Fibroblast of skin of left quadriceps (primary cell): Measurements from ENCODE around the gene MACROD2.
"Not testable (repeated sequence)": the region's sequence is repeated elsewhere in the genome, so short reads cannot be mapped to it uniquely, and the experiment has no call there.

ENCODE experiments used
- DNase-seq, 2 experiments: peaks; one replicate each; pipeline ENCODE4 v3.0.0-alpha.2; 2013; ENCODE audit warnings: low read depth in 2 of 2

The MACROD2 gene

DNA sequence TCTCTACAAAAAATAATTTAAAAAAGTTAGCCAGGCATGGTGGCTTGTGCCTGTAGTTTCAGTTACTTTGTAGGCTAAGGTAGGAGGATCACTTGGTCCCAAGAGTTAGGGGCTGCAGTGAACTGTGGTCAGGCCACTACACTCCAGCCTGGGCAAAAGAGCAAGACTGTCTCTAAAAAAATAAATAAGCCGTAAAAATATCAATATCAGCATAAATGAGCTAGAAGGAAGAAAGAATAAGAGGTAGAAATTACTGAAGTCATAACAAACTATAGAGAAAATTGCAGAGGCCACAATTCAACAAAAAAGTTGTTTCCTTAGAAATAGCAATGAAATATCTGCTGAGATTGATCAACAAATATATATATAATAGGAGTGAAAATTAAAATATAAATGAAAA is 1169.4 kb downstream of the MACROD2 start:
- no peak for DNase-seq

DNA sequence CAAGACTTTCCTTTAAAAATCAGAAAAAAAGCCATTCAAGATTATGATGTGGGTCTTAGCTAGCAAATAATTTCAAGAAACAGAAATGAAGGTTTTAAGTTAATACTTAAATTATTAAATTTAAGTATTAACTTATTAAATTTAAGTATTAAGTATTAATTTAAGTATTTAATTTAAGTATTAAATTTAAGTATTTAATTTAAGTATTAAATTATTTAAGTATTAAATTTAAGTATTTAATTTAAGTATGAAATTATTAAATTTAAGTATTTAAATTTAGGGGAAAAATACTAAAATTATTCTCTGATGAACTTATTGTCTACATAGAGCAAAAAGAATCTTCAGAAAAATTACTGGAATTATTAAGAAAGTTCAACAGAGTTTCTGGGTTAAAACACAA is 1171.4 kb downstream of the MACROD2 start:
- DNase-seq: no peak

DNA sequence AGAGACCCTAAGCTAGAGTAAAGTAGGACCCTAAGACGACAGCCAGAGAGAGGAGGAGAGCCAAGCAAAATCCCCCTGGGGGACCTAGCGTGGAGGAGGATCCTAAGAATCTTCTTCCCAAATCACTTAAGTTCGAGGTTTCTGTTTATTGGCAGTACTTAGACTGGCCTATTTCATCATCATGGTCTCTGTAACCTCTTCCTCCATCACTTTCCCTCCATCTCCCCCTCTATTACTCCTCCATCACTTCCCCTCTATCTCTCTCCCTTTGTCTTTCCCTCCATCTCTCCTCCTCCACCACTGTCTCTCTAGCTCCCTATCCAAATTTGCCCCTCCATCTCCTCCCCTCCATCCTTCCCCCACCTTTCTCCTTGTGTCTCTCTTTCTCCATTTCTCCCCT is 1175.7 kb downstream of the MACROD2 start:
- DNase-seq: no peak

DNA sequence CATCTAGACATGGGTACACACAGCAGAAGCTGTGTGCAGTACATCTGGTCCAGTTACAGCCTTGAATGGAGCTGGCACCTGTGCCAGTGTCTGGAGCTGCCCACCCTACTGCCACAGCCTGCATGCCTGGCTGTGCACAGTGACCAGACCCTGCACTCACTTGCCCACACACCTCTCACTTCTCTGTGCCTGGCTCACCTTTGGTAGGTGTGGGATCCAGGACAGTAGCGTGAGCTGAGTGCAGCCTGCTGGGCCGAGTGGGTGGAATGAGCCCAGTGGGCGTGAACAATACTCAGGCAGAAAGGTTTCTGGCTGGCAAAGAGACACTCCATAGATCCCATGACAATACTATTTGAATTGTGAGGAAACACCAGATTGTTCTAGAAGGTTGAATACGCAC is 1181.6 kb downstream of the MACROD2 start:
- no peak for DNase-seq

DNA sequence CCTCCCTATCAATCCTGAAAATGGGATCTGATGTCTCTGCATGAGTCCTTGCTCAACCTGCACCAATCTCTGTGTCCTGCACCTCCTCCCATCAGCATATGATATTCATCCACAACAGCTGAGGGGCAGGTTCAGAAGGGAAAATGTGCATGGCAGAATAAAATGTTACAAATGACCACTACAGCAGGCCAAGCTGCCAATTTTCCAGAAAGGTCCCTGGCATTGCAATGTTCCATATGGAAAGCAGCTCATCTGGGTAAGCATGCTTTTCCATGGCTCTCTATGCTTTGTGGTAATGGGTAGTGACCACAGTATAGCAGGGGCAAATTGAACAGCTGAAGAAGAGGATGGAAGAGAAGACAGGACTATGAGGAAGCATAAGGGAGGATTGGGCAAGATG is 1183.3 kb downstream of the MACROD2 start:
- no peak for DNase-seq

DNA sequence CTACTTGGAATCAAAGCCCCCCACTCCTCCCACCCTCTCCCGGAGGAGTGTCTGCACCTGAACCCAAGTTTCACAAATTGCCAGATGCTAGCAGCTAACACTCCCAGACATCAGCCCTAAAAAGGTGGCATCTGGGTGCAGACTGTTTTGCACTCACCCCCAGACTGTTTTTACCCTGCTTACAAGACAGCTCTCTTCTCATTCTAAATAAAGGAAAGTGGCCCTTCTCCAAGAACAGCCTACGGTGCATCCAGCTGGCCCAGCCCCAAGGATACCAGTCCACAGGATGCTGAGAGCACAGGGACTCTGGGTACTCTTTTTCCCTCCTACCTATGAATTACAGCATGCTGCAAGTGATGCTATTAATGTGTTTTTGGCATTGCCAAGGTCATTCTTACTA is 1184.1 kb downstream of the MACROD2 start:
- no peak for DNase-seq

DNA sequence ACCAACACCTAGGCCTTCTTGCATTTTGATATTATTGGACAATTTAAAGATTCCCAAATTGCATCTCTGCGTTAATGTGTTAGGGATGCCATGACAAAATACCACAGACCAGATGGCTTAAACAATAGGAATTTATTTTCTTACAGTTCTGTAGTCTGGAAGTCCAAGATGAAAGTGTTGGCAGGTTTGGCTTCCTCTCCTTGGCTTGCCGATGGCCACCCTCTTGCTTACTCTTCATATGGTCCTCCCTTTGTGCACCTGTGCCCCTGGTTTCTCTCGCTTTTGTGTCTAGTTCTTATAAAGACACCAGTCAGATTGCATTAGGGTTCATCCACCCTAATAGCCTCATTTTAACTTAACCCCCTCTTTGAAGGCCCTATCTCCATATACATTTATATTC is 1184.5 kb downstream of the MACROD2 start:
- DNase-seq: no peak

DNA sequence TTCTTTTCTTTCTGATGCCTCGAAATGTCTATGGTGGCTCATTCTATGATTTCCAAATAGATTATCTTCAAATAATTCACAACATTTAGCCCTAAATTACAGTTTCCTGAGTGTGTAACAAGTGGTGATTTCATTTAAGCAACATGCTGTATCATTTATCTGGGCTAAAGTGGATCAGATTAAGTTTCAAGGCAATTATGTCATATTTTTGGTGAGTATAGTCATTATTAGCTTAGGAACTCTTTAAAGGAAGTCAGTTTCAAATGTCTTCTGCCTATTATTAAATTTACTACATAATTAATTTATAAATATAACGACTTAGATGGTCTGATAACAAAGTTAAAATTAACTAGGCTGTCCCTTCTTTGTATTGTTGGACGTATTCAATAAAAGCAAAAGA is 1190.0 kb downstream of the MACROD2 start:
- no peak for DNase-seq

DNA sequence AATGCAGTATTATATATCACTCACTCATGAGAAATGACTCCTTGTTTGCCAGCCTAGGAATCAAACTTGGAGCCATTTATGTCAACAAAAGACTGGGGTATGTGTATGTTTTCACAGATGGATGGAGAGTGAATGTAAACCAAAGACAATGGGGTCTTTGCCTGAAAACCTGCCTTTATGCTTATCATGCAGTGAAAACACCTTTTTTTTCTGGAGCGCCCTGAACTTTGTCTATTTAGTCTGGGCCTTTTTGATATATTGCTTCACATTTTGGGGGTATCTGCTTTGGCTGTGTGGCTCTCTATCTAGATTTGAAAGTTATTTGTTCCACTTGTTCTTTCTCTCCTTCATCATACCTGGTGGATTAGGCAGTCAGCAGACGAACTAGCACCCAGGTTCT is 1190.6 kb downstream of the MACROD2 start:
- no peak for DNase-seq

DNA sequence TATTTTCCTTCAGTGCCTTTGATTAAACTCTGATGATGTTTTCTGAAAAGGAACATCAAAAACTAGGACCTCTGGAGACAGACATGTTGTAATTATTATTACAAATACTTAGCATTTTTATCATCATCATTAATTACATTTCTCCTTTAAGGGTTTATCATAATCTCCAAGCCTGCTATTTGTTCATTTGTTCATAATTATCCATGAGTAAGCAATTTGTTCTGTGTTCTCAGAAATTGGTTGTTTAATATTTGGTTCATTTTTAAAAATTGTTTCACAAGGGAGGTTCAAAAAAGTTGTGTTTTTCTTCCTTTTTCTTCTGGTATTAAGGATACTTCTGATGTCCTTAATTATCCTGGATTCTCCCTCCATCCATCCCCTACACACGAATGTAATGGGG is 1192.3 kb downstream of the MACROD2 start:
- DNase-seq: no peak

DNA sequence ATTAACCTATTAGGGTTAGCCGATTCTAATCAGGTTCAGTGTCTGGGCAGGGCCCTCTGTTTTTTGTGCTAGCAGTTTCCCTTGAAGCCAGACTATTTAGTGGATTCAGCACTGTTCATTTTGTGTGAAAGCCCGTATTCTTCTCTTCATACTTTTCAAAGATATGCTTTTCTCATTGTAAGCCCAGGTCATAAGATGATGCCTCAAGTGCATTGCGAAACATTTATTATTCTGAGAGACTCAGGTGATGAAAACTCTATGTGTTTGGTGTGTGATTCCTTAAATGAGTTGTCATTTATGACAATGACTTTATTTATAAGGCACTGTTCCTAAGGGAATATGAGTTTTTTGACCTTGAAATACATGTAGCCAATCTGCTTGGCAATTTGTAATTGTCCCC is 1193.1 kb downstream of the MACROD2 start:
- no peak for DNase-seq

DNA sequence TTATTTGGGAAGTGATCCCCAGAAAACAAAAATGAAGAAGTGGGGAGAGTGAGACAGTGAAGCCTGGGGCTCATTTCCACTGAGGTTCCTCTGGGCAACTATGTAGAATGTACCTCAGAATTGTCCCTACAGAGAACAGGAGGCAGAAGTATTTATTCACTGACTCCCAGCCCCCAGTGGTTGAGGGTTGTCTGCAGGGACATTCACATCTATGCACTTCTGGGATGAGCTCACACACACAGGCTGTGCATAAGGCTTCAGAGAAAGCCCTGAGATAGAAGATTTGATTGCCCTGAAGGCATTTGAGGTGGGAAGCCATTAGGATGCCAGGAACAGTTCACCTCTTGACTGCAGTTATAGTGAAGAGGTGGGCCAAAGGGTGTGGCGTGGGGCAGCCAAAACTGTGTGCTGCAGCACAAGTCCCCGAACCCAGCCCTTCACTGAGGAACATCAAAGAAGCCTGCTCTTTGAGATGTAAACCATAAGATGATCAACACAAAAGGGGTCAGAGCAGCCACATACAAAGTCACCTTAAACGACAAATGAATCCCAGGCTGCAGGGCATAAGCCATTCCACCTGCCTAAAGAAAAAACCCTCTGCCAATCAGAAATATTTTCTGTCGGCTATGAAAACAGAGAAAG is 1195.9 kb downstream of the MACROD2 start:
- DNase-seq: no peak

DNA sequence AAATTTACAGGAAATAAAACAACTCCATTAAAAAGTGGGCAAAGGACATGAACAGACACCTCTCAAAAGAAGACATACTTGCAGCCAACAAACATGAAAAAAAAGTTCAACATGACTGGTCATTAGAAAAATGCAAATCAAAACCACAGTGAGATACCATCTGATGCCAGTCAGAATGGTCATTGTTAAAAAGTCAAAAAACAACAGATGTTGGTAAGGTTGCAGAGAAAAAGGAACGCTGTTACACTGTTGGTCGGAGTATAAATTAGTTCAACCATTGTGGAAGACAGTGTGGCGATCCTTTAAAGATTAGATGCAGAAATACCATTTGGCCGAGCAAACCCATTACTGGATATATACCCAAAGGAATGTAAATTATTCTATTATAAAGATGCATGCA is 1200.1 kb downstream of the MACROD2 start:
- DNase-seq: no peak

DNA sequence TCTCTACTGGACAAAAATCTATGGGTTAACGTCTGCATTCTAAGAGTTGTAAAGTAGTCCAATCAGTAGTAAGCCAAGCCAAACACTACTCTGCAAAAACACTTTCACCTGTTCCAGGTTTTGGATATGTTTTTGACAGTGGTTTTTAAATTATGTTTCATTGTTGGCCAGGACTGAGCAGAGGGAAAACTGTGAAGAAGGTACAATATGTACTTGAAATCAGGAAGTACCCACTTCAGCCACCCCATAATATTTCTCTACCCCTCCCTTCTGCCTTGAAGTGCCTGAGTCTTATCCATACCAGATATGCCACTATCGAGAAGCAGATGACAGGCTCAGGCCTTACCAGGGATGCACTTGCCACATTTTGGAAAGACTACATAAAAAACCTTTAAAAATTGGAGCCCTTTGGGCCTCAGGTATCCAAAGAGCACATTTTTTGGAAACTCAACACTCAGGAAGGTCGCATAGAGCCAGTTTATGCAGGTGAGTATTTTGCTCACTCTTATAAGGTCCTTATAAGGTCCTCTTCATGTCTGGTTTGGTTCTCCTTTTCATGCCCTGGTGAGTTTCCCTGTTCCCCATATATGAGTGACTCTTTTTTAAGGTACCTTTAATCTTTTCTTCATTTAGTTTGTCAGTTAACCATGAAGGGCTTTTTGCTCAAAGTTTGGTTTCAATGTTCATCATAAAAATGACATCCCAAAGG is 1201.4 kb downstream of the MACROD2 start:
- DNase-seq: no peak

DNA sequence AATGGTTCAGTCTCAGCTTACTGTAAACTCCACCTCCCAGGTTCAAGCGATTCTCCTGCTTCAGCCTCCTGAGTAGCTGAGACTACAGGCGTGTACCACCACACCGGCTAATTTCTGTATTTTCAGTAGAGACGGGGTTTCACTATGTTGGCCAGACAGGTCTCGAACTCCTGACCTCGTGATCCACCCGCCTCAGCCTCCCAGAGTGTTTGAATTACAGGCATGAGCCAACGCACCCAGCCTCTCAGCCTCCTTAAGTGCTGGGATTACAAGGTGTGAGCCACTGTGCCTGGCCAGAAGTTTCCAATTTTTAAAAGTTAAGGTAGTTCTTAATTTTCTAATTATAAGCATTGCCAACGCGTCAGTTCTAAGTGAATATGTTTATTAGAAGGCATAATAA is 1202.7 kb downstream of the MACROD2 start:
- DNase-seq: not testable (repeated sequence)

DNA sequence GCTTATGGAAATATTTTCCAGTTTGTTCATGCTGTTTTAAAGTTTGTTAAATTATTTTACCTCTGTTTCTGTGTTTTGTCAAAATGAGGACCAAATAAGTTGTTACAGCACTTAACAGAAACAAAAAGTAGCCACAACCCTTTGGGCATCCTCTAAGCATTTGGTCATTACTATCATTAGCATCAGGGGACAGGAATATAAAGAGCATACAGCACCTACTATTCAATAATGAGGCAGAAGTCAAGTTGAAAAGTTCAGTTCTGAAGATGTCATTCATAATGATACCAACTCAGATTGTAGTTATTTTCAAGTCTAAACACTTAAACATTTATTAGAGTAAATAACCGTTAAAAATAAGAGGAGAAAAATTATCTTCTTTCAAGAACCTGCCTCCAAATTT is 1204.4 kb downstream of the MACROD2 start:
- DNase-seq: no peak

DNA sequence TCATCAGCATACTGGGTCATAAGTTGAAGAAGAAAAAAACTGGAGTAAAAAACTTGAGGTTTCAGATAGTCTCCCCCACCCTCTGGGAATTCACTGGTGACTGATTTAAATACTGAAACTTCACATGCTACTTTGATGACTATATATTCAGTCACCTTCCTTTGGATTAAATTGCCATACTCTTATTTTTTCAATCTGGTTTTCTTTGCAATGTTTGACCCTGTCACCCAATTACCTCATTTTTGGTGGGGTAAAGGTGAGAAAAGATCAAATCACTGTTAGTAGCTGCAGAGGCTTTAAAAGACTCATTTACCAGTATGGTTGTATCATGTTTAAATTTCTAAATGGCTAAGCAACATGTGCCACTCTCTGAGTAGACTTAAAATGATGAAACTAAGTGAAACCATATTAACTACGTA is 1204.8 kb downstream of the MACROD2 start:
- DNase-seq: peak; percentile 12 to 18

DNA sequence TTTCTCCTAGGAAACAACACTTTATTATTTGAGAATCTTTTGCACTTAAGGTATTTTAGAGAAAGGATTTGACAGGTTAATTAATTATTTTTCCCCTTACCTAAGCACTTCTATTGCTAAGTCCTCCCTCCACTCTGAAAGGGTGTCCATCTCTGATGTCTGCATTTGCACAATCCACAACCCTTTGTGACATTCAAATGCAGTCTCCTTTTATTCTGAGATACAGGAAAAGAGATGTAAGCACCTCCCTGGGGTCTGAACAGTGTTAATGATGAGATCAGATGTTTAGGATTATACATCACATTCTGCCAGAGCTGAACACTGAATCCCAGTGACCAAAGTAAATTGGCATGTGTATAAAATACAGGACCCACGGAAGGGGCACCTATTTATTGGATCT is 1206.3 kb downstream of the MACROD2 start:
- DNase-seq: no peak

DNA sequence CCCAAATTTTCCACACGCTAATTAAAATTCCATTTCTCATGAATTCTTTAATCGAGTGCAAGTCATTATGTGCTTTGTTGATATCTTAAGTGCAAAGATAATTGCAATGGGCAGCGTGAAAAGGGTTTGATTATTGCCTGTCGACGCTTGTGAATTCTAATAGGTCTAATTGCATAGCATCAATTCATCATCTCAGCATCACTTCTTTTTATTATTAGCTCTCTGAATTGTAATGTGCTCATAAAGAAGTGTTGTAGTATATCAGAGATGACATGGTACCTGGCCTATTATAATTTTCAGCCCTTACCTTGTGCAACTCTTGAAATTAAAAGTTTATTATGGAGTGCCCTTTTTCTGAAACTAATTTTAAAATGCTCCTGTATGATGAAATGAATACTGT is 1208.9 kb downstream of the MACROD2 start:
- no peak for DNase-seq

DNA sequence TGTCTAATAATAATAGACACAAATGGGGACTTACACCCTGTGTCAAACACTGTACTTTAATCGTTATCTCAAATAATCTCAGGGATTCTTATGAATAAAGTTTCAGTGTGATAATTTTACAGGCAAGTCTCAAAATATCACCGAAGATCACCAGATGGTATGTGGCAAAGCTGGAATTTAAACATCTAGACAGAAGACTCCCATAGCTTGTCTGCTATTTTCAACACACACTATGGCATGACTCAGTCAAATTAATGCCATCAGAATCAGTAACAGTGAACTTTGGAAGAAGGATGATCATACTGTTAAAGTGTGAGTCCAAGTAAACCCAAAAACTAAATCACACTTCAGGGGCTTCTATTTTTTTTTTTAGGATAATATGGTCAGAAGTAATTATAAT is 1209.7 kb downstream of the MACROD2 start:
- peak in 1 of 2 experiments; percentile 11 for DNase-seq

DNA sequence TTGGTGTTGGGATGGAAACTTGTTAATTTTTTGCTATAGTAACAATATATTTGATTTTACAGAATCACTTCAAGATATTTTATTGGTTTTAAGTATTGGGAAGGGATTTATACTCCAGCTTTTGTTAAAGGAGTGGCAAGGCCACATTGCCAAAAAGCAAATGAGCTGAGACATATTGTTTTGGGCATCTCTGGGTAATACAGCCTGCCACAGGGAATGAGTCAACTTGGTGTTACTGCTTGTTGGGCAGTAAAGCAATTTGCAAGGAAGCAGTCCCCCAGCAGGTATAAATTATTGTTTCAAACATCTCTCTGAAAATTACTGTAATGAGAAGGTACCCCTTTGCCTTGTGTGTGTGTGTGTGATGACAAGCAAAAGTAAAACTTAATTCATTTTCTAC is 1210.4 kb downstream of the MACROD2 start:
- DNase-seq: no peak

DNA sequence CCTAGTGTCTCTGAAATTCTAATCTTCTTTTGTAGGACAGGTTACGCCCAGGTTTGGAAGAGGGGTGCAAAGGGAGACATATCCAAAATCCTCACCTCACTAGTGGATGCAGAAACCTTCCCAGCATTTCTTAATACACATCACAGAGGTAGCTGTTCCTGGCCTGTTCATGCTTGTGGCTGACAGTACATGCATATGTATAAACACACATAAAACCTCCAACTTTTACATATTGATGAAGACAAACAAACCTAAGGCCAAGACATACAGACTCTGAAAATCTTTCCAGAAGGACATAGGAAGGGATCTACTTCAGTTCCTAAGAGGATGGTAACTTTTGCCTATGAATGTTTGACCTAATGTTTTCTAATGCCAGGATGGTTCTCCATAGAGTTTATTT is 1214.2 kb downstream of the MACROD2 start:
- DNase-seq: no peak

DNA sequence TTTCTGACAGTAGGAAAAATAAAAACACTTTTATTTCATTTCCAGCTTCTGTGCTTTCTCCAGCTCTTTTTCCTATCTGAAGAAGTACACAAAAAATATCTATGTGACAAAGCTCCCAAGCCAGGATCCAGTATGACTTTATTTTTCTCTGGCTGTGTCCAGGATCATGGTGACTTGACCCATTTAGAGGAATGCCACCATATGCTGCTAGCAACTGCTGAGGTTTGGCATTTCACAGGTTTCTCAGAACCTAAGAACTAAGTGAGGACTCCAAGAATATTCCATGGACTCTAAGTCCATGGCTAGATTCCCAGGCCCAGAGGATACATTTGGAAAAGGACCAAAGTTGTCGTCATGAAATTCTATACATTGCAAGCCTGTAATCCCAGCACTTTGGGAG is 1218.7 kb downstream of the MACROD2 start:
- DNase-seq: no peak
